GM21381 (cell line): ENCODE results near the gene WDR31.
"Not testable (repeated sequence)": the region's sequence is repeated elsewhere in the genome, so short reads cannot be mapped to it uniquely, and the experiment has no call there.

Experiments
- ATAC-seq: cut with Tn5 transposase; IDR thresholded peaks from one replicate; pipeline ENCODE4 v1.9.1; 2021; ENCODE audit warnings: mild to moderate bottlenecking, moderate library complexity; ENCODE audit not compliant: unreplicated experiment

Gene WDR31

DNA sequence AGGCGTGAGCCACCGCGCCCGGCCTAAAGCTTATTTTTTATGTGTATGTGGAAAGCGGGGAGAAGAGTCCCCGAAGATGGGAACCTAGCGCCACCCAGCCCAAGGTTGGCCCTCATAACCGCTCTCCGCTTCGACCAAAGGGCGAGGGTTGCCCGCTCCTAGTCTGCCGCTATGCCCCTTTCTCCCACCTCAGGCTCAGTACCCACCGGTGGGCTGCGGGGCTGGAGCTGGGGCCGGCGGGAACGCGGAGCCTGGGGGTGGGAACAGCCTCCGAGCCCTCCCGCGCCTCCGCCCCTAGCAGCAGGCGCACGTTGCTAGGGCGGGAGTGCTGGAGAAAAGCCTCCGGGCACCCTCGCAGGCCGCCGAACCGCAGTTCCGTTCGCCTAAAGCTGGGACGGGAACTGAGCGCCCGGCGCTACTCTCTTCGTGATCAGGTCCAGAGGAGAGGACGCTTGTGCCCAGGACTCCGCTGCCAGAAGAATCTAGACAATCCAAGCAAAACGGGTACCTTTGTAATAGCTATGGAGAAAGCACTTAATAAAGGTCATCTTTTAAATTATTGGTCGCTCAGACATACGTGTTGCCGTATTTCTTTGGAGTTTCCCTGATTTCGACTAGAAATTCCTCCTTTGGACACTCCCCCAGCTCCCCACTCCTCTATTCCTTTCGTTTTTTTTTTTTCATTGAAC is at the start of gene WDR31:
WDR31 (minus strand) TSS at position 265 of the 689 bp plus-strand sequence. CDS start 8,253 bp downstream, outside the sequence.
- peak; percentile 99 for ATAC-seq

DNA sequence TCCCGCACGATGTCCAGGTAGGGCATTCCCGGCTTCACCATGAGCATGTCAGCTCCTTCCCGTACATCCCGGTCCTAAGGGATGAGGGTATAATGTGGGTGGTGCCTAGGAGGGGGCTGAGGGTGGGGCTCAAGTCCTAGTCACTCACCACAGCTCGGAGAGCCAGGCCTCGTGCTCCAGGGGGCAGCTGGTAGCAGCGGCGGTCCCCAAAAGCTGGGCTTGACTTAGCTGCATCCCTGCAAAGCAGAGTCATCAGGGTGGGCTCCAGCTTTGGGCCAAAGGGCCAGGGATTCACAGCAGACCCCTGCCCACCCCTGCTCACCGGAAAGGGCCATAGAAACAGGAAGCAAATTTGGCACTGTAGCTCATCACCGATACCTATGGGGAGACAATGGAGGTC is 49.4 kb upstream of the WDR31 start:
- ATAC-seq = no peak

DNA sequence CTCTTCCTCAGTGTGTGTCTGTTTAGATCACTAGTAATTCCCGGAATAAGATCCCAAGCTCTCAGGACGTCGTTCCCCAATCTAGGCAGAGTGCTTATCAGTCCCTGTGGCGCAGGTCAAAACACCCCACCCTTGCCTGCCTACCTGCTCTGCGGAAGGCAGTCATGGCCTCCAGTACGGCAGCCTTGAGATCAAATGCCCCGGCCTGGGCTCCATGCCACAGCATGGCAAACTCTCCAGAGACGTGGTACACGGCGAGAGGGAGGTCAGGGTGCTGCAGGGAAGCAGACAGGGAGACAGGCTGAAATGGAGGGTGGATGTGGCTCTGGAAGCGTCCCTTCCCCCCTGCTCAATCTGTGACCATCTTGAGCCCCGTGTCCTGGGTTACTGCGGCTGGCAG is 48.8 kb upstream of the WDR31 start:
- no peak for ATAC-seq

DNA sequence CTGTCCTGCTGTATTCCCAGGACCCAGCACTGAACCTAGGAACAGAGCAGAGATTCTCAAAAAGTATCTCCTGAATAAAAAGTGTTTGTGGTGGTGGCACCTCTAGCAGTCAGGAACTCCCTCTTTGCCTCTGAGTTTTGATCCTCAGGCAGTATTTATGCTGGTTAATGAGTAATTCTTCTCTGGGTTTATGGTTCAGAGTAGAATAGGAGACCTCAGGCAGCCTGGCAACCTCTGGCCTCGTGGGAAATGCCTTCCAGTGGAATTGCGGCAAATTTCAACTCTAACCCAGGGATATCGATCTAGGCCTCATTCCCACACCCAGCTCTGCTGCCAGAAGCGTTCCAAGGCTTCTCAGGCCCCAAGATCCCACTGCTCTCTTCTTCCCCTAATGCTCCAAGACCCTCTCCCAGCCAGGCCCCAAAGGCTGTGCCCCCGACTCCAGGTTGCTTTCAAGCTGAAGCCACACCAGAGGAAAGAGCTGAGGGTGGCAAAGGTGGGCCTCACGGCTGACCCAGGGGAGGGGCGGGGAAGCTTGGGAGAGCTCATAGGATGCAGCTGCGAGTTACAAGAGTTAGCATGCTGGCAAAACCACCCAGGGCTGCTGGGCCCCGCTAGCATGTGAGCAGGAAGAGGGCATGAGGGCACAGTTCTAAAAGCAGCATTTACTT is 47.6 kb upstream of the WDR31 start:
- no peak for ATAC-seq

DNA sequence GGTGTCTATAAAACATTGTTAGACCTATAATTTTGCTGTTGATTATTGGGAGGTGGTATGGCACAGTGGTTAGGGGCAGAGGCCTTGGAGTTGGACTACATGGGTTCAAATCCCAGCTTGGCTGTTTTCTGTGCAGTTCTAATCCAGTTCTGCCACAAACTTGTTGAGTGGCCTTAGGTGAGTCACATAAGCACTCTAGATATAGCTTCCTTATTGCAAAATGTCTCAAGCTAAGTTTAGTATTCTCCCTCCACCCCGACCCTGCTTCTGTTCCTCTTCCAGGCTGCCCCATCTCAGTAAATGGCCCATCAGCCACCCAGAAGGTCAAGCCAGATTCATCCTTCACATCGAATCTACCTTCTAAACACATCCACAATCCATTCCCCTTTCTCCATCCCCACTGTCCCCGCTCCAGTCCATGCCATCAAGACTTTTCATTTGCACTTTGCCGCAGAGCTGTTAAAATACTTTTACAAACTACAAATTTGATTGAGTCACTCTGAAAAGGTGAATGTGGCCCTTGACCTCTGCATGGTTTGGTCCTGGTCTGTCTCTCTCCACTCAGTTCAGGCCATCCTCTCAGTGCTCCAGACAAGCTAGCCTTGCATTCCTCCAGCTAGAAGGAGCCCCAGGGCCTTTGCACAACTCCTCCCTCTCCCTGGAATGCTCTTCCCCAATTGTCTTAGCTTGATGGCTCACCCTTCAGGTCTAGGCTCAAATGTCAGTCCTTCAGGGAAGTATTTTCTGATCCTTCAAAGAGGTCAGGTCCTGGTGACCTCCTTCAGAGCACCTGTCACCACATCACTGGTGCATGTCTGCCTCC is 46.7 kb upstream of the WDR31 start:
- no peak for ATAC-seq

DNA sequence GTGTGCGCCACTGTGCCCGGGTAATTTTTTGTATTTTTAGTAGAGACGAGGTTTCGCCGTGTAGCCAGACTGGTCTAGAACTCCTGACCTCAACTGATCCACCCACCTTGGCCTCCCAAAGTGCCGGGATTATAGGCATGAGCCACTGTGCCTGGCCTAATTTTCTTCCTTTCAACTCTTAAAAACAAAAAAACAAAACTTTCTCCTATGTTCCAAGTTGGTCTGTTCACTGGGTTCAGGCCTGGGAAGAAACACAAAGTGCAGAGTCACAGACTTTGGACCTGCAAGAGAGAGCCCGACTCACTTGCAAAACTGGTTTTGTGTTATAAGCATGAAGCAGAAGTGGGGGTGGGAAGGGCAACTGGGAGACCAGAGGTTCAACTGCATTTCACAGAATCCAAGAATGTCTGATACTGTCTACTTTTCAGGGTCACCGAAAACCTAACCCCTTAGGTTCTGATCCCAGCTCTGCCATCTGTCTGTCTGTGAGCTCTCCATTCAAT is 41.9 kb upstream of the WDR31 start:
- no peak for ATAC-seq

DNA sequence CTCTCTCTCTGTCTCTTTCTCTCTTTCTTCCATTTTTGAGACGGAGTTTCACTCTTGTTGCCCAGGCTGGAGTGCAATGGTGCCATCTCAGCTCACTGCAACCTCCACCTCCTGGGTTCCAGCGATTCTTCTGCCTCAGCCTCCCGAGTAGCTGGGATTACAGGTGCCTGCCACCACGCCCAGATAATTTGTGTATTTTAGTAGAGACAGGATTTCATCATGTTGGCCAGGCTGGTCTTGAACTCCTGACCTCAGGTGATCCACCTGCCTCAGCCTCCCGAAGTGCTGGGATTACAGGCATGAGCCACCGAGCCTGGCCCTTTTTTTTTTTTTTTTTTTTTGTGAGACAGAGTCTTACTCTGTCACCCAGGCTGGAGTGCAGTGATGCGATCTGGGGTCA is 41.4 kb upstream of the WDR31 start:
- not testable (repeated sequence) for ATAC-seq

DNA sequence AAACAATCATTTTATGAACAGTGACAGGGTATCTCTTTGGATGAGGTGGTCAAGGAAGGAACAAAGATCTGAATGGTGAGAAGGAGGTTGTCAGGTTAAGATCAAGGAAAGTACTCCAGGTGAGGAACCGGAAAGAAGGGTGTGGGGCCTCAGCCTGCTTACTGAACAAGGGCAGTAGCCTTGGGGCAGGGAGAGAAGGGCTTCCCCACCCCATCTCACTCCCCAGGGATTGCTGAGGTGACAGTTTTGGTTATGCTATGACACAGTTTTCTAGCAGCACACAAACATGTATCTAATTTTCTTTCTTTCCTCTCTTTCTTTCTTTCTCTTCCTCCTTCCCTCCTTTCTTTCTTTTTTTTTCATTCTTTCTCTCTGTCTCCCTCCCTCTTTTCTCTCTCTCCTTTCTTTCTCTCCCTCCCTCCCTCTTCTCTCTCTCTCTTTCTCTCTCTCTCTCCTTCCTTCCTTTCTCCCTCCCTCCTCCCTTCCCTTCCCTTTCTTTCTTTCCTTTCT is 40.8 kb upstream of the WDR31 start:
- ATAC-seq = peak; percentile 48

DNA sequence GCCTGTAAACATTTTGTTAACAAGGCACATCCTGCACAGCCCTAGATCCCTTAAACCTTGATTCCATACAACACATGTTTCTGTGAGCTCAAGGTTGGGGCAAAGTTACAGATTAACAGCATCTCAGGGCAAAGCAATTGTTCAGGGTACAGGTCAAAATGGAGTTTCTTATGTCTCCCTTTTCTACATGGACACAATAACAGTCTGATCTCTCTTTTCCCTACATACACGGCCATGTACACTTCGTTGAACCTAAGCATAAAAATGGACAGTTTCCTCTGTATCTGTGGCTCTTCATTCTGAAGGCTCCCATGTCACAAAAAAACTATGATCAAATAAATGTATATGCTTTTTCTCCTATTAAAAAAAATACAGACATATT is 39.7 kb upstream of the WDR31 start:
- not testable (repeated sequence) for ATAC-seq

DNA sequence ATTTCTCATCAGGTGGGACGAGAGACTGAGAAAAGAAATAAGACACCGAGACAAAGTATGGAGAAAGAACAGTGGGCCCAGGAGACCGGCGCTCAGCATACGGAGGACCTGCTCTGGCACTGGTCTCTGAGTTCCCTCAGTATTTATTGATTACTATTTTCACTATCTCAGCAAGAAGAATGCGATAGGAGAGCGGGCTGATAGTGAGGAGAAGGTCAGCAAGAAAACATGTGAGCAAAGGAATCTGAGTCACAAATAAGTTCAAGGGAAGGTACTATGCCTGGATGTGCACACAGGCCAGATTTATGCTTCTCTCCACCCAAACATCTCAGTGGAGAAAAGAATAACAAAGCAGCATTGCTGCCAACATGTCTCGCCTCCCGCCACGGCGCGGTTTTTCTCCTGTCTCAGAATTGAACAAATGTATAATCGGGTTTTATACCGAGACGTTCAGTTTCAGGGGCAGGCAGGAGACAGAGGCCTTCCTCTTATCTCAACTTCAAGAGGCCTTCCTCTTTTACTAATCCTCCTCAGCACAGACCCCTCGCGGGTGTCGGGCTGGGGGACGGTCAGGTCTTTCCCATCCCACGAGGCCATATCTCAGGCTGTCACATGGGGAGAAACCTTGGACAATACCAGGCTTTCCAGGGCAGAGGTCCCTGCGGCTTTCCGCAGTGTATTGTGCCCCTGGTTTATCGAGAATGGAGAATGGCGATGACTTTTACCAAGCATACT is 39.2 kb upstream of the WDR31 start:
- ATAC-seq = not testable (repeated sequence)

DNA sequence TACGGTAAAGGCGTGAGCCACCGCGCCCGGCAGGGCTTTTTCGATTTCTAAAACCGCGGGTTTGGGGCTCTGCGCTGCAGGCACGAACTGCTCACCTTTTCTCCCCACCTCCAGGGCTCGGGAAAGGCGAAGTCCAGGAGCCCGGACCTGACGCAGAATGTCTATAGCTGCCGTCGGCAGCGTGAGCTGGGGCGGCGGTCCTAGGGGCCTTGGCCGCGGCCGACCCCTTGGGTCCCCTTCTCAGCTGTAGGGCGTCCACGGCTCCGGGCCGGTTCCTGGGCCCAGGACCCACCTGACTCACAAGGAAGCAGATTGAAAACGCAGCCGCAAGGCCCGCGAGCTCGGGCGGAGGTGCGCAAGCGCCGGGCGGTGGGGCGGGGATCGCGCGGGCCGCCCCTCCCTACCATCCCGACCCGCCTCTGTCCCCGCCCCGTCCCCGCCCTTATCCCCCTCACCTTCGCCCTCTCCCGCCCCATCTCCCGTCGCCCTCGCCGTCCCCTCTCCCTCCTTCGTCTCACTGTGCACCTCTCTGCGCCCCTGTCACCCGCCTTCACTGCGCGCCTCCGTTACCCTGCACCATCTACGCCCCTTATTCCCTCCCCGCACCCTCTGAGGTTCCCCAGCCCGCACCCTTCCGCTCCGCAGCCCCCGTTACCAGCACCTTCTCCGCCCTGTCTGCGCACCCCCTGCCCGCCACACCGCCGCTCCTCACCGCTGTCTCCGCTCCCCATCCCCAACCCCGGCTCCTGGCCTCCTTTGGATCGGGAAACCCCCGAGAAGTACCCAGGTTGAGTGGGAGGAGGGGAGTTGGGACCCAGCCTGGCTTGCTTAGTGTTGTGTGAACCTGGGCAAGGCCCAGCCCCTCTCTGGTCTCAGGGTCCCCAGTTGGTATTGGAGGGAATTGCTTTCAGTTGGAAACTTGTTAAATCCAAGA is 36.8 kb upstream of the WDR31 start, which contains the start of gene HDHD3:
HDHD3 (minus strand) TSS at position 353 of the 934 bp plus-strand sequence. CDS start 2,632 bp downstream, outside the sequence.
- ATAC-seq = peak; percentile 83

DNA sequence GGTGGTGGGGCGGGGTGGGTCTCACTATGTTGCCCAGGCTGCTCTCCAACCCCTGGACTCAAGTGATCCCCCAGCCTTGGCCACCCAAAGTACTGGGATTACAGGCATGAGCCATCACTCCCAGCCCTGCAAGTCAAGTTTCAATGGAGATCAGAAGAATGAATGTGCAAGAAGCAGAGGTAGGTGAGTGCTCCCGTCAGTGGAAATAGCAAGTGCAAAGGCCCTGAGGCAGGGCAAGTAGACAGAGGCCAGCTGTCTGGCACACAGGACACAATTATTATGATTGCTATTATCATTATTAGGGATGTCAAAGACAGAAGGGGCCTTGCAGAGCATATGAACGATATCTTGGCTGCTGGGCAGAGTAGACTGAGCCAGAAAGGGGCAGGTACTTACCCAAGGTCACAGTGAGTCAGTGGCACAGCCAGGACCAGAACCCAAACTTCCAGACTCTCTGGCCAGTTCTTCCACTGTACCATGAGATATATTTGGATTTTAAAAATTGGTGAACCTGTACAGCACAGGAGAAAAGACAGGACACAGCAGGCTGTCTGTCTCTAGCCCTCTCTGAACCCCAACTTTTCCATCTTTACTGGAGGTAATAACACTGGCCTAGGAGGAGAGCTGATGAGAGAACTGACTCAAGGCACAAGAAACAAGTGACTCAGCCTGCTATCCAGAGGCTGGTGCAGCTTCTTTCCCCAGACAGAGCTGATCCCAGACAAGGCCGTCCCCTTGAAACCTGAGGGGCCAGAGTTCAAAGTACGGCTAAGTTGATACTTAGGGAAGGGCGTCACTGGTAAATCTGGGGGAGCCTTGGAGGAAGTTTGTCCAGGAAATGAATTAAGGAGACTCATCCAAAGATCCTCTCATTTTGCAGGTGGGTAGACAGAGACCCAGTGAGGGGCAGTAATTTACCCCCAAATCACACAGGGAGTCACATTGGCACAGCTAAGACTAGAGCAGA is 35.3 kb upstream of the WDR31 start:
- ATAC-seq = no peak

DNA sequence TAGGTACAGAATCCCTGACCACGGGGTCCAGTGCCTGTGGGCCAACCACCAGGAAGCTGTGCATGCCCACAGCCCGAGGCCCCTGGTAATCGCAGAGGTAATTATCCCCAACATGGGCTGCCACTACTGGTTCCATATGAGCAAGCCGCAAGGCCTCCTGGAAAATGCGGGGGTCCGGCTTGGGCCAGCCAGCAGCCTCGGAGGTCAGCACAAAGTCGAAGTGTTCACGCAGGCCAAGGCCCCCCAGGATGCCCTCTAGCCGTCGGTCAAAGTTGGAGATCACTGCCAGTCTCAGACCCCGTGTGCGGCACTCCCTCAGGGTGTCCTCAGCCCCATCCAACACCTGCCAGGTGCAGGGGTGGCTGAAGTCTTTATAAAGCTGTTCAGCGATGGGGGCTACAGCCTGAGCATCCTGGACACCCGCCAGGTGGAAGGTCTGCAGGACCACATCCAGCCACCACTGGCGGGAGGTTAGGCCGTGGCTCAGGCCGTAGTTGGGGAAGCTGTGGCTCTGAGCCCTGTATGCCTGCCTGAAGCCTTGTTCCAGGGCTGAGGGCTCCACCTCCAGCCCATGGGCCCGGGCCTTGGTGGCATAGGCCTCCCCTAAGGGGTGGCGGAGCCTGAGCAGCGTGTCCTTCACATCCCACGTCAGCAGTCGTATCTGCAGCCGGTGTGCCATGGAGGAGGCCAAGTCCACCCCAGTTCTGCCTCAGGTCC is 33.8 kb upstream of the WDR31 start:
- no peak for ATAC-seq

DNA sequence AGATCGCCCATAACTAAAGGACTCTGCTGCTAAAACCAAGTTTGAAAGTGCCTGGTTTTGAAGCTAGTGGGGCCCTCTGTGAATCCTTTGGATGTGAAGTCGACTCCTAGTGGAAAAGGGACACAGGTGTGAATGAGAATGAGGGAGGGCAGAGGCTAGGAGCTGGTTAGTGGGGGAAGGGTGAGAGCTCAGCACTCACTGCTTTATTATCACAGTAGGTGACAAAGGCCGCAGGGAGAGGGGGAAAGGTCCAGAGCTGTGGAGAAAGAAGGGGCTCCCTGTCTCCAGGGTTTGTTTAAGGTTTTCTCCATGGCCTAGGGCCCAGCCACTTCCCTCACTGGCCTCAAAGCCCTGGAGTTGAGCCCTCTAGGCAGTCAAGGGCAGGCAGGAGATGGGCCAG is 33.2 kb upstream of the WDR31 start:
- ATAC-seq = no peak

DNA sequence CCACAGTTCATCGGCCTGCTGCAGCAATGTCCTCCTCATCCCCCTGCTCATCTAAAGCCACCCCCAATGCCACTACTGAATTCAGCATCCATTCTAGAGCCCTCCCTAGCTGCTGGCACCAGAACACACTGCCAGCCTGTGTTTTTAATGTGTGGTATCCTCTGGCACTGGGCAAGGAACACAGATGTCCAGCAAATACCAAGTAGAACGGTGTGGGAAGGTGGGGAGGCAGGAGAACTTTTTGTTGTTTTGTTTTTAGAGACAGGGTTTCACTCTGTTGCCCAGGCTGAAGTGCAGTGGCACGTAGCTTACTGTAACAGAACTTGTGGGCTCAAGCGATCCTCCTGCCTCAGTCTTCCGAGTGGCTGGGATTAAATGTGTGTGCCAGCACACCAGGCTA is 32.0 kb upstream of the WDR31 start:
- no peak for ATAC-seq

DNA sequence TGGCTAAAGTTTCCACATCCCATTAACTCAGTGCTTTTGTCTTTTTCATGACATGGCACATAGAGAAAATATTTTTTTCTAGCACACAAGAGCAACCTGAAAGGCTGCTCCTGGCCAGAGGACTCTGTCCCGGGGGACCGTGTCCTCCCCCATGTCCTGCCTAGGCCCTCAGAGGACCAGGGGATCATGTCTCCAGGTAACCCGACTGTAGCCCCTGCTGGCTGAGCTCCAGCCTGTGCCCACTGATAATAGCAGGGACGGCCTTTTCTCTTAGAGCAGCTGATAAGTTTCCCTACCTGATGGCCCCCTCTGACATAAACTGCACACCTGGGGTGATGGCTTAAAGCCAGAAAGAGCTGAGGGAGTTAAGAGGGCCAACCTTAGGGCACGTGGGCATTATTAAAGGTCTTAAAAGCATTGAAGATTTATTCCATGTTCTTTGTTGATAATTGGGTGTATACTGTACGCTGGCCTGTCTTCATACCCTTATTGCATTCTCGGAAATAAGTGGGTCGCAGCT is 30.8 kb upstream of the WDR31 start:
- ATAC-seq = no peak

DNA sequence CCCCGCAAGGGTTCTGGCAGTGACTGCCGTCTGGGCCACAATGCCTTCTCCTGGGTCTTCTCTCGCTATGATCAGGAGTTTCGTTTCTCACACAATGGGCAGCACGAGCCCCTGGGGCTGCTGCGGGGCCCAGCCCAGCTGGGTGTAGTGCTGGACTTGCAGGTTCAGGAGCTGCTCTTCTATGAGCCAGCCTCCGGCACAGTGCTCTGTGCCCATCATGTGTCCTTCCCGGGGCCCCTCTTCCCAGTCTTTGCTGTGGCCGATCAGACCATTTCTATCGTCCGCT is 29.7 kb upstream of the WDR31 start:
- ATAC-seq = no peak
